HCT116 (cell line): ENCODE measurements around the gene WNT1.

ENCODE experiments used
- CTCF ChIP-seq, 3 experiments: fragments of 200-600 bp in 1 of 3; sonication (generic) in 1 of 3; IDR thresholded peaks in 2 of 3; conservative IDR thresholded peaks in 1 of 3; 2 replicates each; pipeline ENCODE4 v1.5.1; 2012 to 2017; ENCODE audit warnings: low read depth in 2 of 3, low read length in 2 of 3, antibody characterized with exemption in 1 of 3, borderline replicate concordance in 1 of 3, control low read depth in 1 of 3, mild to moderate bottlenecking in 1 of 3, mixed read lengths in 1 of 3, mixed run types in 1 of 3, moderate library complexity in 1 of 3; ENCODE audit not compliant: insufficient read depth in 1 of 3
- EZH2 ChIP-seq: fragments of 200-600 bp; sonication (generic); IDR thresholded peaks from 2 replicates; pipeline ENCODE4 v1.6.1; 2017; ENCODE audit warnings: antibody characterized with exemption, mixed run types
- MAX ChIP-seq: IDR thresholded peaks from 2 replicates; pipeline ENCODE4 v1.6.1; 2012
- YY1 ChIP-seq: IDR thresholded peaks from 2 replicates; pipeline ENCODE4 v1.6.1; 2011; ENCODE audit warnings: low read length, low read depth, moderate library complexity, mild to moderate bottlenecking; ENCODE audit not compliant: insufficient replicate concordance; ENCODE audit errors: extremely low read depth

GRCh38 chr12:48986720-48987291 lies 8.7 kb downstream of the WNT1 start:
- no peak for TF ChIP-seq CTCF (IDR thresholded peaks at IDR 0.05 in 2 of 3, conservative IDR thresholded peaks at IDR 0.05 in 1 of 3; ENCODE audit: borderline replicate concordance in 1 of 3, insufficient read depth in 1 of 3, low read depth in 2 of 3, low read length in 2 of 3)
- no peak for TF ChIP-seq MAX
- no peak for TF ChIP-seq YY1
- TF ChIP-seq EZH2, result no peak
